ENCODE results near the gene PRKCA. TPM values are rescaled to one million over a fixed set of nuclear protein-coding genes. Genes with fewer than 3 reads are reported as not detected.
A peak's percentile ranks its signal among the peaks of the same experiment; 100 is the strongest.
"Not testable (repeated sequence)": the region's sequence is repeated elsewhere in the genome, so short reads cannot be mapped to it uniquely, and the experiment has no call there.

The PRKCA gene
- total RNA-seq, 1 experiment from 2014 or later = 12.7 TPM

DNA sequence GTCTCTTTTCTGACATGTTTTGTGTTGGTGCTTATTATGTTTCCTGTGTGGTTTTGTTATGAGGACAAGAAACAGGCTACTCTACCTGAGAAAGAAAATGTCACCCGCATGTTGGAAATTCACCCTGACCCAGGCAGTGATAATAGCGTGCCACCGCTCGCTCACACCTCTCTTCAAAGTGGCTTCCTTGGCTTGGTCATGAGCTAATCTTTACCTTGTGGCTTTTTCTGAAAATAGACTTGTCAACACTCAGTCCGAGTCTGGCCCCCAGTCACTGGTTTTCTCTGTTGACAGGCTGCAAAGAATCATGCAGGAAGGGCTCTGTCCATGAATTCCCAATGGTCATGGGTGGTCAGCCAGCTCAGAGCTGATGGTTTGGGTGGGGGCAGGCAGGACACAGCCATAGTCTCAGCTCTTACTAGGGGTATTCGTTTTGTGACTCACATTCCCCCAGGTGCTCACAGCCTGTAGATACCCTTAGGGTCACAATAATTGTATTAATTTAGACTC is 411.2 kb downstream of the PRKCA start:
- no peak for DNase-seq (ENCODE audit: low spot score)

DNA sequence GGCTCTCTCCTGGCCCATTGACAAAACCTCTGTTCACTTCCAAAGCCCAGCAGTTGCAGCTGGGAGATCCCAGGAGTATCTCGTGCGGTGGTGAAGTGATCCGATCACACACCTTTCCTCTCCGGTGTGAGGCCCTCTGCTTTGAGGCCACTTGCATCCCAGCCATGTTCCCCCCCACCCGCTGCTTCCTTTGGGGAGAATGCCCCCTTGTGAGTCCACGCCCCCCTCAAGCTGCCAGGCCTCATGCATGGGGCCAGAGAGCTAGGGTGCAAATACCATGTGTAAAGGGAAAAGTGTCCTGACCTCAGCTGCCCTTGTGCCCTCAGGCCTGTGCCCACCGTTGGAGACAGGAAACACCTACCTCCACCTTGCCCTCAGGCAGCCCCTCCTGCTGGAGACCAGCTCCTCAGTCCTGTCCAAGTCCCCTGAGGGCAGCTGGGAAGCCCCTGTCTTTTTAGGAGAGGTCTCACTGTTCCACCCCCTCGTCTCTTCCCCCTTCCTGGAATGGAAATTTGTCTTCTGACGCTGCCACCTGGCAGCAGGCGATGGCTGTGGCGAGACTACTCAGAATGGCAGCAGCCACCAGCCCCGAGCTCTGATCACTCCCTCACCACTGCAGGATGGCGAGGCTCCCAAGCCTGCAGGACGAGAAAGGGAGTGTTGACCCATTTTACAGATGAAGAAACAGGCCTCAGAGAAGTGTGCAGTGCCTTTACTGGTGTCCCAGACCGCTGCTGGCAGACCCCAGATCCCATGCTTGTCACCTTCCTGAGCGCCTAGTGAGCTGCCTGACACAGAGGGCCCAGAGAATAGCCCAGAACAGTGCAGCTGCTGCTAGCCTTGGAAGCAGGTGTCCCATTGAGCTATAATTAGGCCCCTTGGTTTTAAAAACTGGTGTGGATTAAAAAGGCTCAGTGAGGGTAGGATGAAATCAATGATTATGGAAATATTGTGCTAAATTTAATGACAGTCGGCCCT is 411.9 kb downstream of the PRKCA start:
- DNase-seq (ENCODE audit: low spot score) = no peak

DNA sequence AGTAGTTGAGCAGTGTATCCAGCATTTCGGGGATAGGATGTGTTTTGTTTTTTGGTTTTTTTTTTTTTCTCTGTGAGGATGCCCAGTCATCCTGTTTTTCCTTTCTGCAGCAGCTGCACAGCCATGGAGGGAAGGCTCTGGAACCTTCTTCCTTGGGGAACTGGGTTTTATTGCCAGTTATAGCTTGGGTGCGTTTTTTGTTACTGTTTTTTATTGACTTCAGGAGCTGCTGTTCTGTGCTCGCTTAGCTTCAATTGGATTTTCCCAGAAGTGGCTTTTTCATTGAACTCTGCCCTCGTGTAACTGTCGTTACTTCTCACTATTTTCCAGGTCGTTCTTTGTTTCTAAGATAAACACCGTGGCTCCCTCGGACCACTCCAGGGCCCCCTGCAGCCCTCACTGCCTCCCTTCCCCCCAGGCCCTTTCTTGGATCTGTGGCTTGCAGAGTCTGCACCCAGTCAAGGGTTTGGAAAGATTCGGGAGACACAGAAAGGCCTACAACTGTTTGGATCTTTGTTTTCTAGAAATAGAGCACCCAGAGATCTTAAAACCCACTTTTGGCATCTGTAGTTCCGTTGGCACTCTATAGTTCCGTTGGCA is 412.8 kb downstream of the PRKCA start:
- DNase-seq (ENCODE audit: low spot score) = no peak

DNA sequence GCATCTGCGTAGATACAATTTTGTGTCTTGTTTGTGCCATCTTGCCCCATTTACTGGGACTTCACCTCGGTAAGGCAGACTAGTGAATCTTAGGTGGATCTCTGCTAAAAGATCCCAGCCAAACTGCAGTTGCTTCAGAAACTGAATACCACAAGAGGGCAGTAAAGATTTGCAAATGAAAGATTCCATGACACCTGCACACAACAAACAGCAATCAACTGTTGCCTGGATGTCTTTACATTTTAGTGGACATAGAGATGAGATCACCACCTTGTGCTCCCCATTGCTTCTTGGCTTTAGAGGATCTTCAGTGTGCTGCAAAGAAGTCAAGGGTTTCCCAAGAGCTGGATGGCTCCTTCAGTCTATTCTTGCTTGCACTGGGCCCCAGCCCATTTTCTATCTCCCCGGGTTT is 413.3 kb downstream of the PRKCA start:
- peak; percentile 65 for DNase-seq (ENCODE audit: low spot score)

DNA sequence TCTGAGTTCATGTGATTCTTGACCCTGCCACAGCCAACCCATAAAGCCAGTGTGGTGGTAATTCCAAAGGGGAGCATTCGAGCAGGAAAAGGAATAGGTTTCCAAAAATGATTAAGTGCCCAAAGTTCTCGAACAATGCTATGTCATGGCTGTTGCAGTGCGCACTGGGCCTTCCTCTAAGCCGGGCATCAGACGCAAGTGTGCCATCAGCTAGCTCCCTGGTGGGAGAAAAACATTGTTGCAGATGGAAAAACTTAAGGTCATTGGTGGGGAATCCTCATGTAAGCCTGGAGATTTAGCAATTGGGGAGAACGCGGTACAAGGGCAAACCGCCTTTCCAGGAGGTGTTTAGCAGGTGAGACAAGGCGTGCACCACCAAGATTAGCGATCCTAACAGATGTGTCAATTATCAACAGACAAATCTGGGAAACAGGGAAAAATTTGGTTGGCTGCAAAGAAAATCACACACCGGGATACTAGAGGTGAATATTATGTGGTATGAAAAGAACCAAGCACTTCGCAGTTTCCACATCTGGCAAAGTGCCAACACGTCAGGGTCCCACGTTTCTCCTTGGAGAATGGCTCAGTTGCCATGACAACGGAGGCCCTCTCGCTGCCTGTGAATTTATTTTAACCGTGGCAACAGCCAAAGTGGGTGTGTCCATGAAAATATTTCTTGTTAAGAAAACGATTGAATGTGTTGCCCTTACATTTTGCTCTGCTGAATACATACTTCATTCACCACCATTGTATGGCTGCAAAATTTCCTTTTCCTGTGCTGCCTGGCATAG is 414.0 kb downstream of the PRKCA start:
- DNase-seq (ENCODE audit: low spot score) = no peak

DNA sequence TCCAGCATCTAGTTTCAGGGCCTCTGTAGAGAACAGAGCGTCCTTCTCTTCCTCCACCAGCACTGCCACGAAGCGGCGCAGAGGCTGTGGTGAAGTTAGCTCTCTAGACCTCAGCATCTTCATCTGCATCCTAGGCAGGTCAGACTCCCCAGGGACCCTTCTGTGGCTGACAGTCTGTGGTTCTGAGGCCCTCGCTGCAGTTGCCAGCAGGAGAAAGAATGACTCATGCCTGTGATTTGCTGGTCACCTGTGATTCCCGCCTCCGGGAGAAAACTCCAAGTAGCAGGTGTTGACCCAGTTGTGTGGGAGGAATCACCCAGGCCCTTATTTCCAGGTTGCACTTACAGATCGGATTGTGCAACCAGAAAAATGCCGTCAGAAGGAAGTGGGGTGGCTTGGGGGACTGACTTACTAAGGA is 415.2 kb downstream of the PRKCA start:
- DNase-seq (ENCODE audit: low spot score) = no peak

DNA sequence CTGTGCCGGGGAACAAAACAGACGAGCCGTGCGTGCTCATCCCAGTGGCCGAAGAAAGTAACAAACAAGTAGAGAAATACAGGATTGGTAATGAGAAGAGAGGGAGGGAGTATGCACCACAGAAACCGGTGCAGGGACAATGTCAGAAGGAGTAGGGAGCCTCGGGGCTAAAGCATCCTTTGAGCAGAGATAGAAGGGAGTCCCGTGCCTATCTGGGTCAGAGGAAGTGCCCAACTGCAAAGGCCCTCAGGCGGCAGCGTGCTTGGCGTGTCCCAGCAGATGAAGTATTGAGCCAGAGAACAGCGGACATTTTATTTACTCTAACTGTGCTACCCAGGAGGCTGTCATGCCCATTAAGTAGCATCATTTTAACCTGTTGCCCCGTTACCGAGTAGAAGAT is 417.6 kb downstream of the PRKCA start:
- no peak for DNase-seq (ENCODE audit: low spot score)

DNA sequence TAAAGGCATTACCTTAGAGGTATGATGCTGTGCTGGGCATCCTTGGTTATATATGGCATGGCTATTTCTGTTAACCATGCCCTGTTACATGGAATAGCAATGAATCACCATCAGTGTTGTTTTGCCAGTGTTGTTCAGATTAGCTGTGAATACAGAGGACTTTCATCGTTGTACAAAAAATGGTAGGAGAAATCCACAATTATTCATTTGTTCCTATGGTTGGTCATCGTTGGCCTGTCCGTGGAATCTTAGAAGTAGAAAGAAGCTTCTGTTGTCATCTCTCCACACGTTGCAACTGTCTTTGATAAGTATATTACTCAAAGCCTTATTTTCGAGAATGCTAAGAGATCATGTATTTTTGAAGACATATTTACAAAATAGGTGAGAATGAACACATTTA is 418.2 kb downstream of the PRKCA start:
- DNase-seq (ENCODE audit: low spot score) = no peak

DNA sequence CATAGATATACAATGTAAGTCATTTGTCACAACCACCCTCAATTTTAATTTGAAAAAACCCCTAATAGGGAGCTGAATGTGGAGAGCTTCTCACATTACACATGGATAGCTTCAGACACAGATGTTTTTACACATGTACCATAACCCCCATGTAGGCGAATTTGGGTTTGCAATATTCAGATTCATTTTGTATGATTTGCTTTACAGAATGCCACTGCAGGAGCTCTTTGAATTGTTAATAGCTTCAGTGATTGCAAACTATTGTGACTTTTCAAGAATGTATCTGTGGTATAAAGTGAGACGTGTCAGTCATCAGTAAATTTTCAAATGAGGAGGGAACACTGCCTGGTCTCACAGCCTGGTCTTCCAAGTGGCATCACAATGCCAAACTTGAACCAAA is 419.9 kb downstream of the PRKCA start:
- no peak for DNase-seq (ENCODE audit: low spot score)

DNA sequence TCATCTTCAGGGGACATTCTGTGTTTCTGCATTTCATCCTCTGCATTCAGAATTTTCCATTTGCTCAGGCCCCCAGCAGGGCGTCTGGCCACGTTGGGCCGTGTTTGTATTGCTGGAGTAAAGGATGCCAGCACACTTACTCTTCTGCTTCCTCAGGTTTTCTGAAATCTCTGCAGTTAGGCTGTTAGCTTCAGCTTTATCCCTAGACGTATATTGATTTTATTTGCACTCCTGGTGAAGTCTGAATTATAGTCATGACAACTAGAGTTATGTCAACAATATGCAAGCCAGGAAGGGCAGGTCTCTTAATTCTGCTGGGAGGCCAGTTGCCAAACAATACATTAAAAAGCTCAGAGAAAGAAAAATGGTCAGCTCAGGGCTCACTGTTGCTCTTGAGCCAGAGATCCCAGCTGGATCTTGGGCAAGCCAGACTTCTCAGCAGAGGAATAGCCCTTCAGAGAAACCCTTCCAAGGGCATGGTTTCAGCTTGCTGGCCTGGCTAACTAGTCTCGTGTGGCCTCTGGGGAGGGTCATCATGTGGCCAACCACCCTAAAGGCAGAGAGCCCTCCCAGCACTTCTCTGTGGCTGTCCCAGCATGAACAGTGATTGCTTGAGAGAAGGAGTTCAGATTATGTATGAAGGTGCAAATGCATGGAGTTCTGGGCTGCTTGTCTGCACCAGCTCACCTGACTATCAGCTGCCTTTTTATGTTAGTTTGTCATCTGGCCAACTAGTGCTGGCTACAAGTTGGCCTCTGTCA is 422.3 kb downstream of the PRKCA start:
- no peak for DNase-seq (ENCODE audit: low spot score)

DNA sequence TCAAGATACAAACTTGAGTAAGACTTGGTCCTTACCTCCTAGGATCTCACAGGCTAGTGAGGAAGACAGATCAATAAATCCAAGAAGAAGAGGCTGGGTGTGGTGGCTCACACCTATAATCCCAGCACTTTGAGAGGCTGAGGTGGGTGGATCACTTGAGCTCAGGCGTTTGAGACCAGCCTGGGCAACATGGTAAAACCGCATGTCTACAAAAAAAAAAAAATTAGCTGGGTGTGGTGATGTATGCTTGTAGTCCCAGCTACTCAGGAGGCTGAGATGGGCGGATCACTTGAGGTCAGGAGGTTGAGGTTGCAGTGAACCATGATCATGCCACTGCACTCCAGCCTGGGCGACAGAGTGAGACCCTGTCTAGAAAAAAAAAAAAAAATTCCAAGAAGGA is 423.0 kb downstream of the PRKCA start:
- not testable (repeated sequence) for DNase-seq (ENCODE audit: low spot score)

DNA sequence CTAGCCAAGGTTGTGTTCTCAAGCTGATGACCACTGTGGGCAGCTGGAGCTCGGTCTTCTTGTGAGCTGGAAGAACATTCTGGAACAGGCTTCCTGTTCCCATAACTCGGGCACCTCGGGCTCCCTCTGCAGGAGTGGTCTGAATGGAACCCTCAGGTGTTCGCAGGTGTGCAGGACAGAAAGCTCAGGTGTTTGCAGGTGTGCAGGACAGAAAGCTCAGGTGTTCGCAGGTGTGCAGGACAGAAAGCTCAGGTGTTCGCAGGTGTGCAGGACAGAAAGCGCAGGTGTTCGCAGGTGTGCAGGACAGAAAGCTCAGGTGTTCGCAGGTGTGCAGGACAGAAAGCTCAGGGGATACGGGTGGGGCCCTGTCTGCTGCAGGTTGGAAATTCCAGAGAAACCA is 423.5 kb downstream of the PRKCA start:
- DNase-seq (ENCODE audit: low spot score) = no peak

DNA sequence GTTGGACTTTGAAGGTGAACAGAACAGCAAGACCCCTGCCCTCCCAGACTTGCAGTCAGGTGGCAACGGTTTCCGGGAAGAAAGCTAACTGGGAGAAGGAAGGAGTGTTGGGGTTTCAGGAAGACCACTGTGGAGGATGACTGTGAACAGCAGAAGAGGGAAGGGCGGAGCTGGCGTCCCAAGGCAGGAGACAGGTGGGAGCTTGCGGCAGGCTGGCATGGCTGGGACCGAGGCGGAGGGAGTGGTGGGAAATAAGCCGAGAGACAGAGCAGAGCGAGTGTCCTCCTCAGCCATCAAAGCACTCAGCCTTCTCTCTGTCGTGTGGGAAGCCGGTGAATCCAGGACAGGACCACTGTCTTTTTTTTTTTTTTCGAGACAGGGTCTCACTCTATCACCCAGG is 424.0 kb downstream of the PRKCA start:
- no peak for DNase-seq (ENCODE audit: low spot score)

DNA sequence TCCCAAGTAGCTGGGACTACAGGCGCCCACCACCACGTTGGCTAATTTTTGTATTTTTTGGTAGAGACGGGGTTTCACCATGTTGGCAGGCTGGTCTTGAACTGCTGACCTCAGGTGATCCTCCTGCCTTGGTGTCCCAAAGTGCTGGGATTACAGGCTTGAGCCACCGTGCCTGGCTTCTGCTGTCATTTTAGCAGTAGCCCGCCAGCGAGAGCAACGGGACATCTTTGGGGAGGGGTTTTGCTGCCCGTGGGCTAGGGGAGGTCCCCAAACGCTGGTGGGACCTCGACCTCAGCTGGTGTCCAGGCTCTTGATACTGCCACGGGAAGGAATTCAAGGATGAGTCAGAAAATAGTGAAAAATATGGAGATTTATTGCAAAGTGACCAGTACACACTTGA is 424.4 kb downstream of the PRKCA start:
- no peak for DNase-seq (ENCODE audit: low spot score)

DNA sequence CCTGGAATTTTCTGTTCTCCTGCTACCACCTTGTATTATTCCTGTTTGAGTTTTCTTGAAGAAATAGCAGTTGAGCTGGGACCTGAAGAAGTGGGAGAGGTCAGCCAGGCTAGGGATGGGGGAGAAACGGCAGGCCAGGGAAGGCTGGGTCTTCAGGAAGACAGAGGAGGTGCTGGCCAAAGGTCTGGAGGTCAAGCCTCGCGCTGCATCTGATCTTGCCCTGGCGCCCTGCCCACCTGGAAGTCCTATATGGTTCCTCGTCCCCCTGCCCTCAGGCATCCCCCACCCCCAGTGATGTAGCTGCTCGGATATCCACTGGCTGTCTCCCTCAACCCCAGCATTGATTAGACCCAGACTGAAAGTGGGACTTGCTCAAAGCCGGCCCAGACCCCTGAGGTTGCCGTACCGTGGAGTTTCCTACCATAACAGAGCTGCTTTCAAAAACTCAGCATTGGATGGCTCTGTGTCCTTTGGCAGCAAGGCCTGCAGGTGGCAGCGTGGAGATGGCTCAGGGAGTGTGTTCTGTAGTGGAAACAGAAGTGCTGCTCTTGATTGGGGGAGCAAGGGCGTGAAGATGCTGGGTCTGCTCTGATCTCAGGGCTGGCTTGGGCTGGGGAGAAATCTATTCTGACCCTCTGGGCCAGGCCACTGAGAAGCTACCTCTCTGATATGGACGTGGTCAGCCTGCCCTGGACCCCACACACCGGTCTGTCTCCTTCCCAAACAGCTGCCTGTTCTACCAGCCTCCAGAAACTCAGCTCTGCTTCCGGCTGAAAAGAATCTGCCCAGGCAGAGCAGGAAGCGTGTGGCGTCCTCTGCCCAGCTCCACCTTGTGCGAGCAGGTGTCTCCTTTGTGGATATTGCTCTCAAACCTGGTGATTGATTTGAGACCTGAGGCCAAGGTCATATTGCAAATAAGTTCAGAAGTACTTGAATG is 425.5 kb downstream of the PRKCA start:
- DNase-seq (ENCODE audit: low spot score) = peak; percentile 57

DNA sequence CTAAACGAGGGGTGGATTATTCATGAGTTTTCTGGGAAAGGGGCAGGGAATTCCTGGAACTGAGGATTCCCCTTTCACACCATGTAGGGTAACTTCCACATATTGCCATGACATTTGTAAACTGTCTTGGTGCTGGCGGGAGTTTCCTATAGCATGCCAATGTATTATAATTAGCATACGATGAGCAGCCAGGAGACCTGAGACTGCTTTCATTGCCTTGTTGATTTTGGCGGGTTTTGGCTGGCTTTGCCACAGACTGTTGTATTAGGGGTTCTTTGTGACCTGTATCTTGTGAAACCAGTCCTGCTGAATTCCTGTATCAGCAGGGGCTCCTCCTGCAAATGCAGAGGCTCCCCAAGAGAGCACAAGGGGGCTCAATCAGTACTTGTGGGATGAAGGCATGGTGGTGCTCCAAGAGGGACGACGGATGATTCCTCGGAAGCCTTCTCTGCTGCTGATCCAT is 428.1 kb downstream of the PRKCA start:
- no peak for DNase-seq (ENCODE audit: low spot score)

DNA sequence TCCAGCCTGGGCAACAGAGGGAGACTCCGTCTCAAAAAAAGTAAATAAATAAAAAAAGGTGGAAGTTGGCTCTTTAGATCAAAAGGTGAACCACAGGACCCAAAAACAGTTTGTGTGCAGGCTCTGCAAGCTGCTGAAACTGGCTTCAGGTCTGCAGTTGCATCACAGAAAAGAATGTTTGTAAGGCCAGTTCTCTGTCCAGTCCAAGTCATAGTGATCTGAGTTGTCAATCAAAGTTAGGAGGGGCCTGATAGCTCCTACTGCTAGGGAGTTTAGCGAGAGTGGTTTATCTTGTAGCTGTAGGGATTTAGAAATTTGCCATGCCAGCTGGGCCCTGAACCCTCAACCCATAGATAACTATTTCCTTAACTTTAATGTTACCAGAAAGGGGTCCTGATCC is 431.3 kb downstream of the PRKCA start:
- DNase-seq (ENCODE audit: low spot score) = no peak

DNA sequence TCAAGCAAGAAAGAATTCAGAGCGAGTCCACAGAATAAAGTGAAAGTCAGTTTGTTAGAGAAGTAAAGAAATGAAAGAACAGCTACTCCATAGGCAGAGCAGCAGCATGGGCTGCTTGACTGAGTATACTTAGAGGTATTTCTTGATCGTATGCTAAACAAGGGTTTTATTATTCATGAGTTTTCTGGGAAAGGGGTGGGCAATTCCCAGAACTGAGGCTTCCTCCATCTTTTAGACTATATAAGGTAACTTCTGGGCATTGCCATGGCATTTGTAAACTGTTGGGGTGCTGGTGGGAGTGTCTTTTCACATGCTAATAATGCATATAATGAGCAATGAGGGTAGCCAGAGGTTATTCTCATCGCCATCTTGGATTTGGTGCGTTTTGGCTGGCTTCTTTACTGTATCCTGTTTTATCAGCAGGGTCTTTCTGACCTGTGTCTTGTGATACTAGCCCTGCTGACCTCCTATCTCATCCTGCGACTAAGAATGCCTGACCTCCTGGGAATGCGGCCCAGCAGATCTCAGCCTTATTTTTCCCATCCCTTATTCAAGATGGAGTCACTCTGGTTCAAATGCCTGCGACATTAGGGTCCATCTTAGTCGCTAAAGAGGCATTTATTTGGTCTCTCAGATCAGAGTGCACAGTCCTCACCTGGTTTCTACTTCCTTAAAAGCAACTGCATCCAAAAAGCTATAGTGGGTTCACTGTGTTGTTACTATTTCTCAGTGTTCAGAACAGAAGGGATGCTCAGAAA is 432.0 kb downstream of the PRKCA start:
- no peak for DNase-seq (ENCODE audit: low spot score)

DNA sequence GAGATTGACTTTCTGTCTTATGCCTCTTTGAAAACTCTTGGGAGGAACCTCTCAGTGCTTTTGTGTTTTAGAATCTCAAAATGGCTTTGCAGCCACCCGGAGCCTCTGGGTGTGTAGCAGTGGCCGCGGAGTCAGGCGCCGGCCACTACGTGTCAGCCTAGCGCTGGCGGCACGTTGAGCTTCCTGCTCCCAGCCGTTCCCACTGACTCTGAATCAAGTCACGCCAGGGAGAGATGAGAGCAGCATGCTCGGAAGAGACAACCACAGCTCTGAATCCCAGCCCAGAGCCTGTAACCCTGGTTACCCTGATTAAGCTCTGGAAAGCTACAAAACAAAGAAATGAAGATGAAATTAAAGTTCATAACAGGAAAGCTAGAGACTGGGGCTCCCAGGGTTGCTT is 435.1 kb downstream of the PRKCA start:
- DNase-seq (ENCODE audit: low spot score) = no peak
